ENCODE measurements around the gene GCN1.

DNA sequence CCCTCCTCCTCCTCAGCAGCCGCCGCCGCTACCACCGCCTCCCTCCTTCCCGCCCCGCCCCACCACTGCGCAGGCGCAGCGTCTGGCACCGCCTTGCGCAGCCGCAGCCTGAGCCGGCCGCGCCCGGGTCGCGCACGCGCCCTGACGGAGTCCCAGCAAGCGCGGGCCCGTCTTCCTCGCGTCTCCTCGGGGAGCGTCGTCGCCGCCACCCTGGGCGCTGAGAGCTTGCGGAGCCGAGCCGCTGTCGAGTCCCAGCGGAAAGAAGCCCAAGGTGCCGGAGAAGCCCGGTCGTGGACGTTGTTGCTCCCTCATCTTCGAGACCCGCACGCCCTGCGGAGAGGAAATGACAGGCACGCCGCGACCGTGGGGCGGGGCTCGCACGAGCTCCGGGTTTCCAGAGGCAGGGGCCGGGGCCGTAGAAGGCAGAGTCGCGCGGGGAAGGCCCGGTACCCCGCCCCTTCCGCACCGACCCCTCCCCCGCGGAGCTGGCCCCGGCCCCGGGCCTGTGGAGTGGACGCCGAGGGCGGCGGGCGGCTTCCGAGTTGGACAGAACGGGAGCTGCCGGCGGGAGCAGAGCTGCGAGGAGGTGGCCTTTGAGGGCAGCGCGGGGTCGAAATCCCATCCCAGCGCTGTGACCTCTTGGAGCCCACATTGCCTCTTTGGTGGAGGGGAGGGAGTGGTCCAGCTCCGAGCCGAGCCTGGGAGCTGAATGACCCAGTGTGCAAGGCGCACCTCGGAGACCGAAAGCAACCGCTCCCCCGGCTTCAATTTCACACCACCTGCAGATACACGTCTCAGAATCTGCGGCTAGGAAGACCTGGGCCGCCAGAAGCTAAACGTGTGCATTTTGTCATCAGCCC is 77.5 kb downstream of the GCN1 start:
- TF ChIP-seq, protein P1, sequence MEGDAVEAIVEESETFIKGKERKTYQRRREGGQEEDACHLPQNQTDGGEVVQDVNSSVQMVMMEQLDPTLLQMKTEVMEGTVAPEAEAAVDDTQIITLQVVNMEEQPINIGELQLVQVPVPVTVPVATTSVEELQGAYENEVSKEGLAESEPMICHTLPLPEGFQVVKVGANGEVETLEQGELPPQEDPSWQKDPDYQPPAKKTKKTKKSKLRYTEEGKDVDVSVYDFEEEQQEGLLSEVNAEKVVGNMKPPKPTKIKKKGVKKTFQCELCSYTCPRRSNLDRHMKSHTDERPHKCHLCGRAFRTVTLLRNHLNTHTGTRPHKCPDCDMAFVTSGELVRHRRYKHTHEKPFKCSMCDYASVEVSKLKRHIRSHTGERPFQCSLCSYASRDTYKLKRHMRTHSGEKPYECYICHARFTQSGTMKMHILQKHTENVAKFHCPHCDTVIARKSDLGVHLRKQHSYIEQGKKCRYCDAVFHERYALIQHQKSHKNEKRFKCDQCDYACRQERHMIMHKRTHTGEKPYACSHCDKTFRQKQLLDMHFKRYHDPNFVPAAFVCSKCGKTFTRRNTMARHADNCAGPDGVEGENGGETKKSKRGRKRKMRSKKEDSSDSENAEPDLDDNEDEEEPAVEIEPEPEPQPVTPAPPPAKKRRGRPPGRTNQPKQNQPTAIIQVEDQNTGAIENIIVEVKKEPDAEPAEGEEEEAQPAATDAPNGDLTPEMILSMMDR (IDR thresholded peaks at IDR 0.05): no peak
- TF ChIP-seq POLR2A (IDR thresholded peaks at IDR 0.05): peak; percentile 82
